Measurements from ENCODE around the gene GM2A.
A peak's percentile ranks its signal among the peaks of the same experiment; 100 is the strongest.

The GM2A gene

DNA sequence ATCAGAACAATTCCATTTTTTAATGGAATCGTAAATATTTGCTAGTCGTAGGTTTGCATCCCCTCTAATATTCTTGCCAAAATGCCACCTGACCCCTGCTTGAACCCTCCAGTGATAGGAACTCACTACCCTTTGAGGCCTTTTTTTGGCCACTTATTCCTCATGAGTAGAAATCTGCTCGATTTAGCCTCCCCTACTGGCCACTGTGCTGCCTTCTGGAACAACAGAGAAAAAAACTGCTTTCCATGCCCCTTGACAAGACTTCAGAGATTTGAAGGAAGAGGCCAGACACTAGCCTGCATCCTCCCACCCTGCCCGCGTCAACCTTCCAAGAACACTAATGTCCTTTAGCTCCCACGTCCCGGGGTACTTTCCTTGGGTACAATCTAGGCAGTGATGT, 33.2 kb upstream of the GM2A start:
- no peaks in the 10 kb centered on the region for H3K36me3 ChIP-seq (ENCODE audit: control insufficient read depth, low read depth, low read length)
- H3K27me3 ChIP-seq (ENCODE audit: control insufficient read depth, insufficient read depth, low read length), result peaks cover 13% of the 10 kb centered on the region
- H3K9me3 ChIP-seq (ENCODE audit: control insufficient read depth, low read depth, low read length), result no peaks in the 10 kb centered on the region
- no peak overlapping the region for H3K27ac ChIP-seq (ENCODE audit: low read length)
- H3K9ac ChIP-seq (ENCODE audit: low read length), result no peak overlapping the region
- no peaks in the 10 kb centered on the region for H3K4me1 ChIP-seq (ENCODE audit: control insufficient read depth, low read depth, low read length)
- no peak overlapping the region for H3K4me3 ChIP-seq (ENCODE audit: low read length)

DNA sequence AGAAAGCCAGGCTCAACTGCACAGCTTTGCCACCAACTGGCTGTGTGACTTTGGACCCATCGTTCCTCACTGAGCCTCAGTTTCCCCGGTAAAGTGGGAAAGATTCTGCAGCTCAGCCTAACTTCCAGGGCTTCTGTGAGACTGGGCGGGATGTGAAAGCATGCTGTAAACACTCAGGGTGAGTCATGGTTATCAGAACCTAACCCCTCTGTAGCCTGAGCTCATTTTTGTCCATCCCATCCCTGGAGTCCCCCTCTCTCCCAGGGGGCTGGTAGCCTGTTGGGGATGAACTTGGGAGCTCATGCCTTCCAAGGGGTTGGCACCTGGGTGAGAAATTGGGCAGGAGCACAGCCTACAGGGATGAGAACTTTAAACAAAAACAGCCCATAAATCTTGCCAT, 31.4 kb upstream of the GM2A start:
- H3K4me3 ChIP-seq (ENCODE audit: low read length), result no peak overlapping the region
- no peaks in the 10 kb centered on the region for H3K36me3 ChIP-seq (ENCODE audit: control insufficient read depth, low read depth, low read length)
- H3K9me3 ChIP-seq (ENCODE audit: control insufficient read depth, low read depth, low read length), result no peaks in the 10 kb centered on the region
- H3K27ac ChIP-seq (ENCODE audit: low read length), result no peak overlapping the region
- peaks cover 13% of the 10 kb centered on the region for H3K27me3 ChIP-seq (ENCODE audit: control insufficient read depth, insufficient read depth, low read length)
- peaks cover 9% of the 10 kb centered on the region for H3K4me1 ChIP-seq (ENCODE audit: control insufficient read depth, low read depth, low read length)
- no peak overlapping the region for H3K9ac ChIP-seq (ENCODE audit: low read length)

DNA sequence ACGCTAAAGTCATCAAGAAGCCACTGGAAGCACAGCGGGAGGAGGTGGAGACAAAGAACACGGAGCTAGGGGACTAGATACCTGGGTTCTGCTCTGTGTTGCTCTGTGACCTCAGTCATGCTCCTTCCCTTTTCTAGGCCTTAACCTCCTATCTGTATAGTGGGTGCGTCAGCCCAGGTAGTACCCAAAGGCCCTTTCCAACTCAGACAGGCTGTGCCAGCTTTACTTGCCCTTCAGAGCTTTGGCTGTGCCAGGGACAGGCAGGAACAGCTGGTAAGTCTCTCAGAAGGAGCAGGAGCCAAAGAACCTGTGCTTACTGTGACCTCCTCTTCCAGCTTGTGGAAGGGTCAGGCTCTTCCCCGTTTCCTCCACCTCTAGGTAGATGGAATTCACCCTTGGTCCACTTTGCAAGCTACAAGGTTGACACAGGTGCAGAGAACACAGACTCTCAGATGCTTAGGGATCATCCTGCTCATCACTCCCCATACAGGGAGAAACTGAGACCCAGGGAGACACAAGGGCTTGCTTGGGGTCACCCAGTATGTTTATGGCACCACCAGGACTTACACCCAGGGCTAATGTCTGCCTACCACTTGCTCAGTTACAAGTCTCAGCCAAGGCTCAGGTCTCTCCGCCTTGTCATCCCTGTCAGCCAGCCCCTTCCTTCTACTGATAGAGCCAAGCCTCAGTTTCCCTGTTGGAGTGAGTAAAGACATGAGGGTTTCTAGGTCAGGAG, 30.8 kb upstream of the GM2A start:
- Histone ChIP-seq H3K27me3 (ENCODE audit: control insufficient read depth, insufficient read depth, low read length) (peaks cover 13% of the 10 kb centered on the region), H3K4me1 (ENCODE audit: control insufficient read depth, low read depth, low read length) (peaks cover 9% of the 10 kb centered on the region), H3K9ac (ENCODE audit: low read length) (no peak overlapping the region), H3K4me3 (ENCODE audit: low read length) (no peak overlapping the region), H3K27ac (ENCODE audit: low read length) (no peak overlapping the region), H3K36me3 (ENCODE audit: control insufficient read depth, low read depth, low read length) (no peaks in the 10 kb centered on the region), H3K9me3 (ENCODE audit: control insufficient read depth, low read depth, low read length) (no peaks in the 10 kb centered on the region)

DNA sequence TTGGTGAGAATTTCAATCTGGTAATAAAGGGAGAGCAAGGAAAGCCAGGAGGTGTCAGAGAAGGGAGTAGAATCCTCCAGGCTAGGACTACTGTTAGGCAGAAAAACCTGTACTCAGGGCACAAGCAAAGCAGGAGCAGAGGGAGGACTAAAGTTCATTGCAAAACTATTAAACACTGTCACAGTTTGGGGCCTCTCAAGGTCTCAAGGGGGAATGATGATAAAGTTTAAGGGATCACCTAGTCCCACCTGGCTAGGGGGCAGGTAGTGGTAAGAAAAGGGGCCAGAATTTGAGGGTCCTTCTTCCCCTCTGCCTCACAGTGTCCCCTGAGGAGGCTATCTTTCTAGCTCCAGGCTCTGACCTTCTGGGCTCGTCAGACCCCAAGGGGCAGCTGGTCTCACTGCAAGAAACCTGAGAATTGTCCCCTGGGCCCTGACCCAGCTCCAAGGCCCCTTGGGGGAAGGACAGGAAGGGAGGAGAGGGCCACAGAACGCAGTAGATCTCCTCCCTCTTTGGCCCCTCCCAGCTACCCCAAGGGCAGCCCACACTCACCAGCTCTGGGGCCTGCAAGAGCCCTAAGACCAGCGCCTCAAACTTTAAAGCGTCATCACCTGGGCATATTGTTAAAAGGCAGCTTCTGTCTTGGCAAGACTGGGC, 30.1 kb upstream of the GM2A start:
- Histone ChIP-seq H3K27ac (ENCODE audit: low read length) (no peak overlapping the region), H3K27me3 (ENCODE audit: control insufficient read depth, insufficient read depth, low read length) (peaks cover 13% of the 10 kb centered on the region), H3K4me1 (ENCODE audit: control insufficient read depth, low read depth, low read length) (peaks cover 9% of the 10 kb centered on the region), H3K36me3 (ENCODE audit: control insufficient read depth, low read depth, low read length) (no peaks in the 10 kb centered on the region), H3K4me3 (ENCODE audit: low read length) (peak overlapping the region; percentile 82), H3K9me3 (ENCODE audit: control insufficient read depth, low read depth, low read length) (no peaks in the 10 kb centered on the region), H3K9ac (ENCODE audit: low read length) (peak overlapping the region; percentile 37)

DNA sequence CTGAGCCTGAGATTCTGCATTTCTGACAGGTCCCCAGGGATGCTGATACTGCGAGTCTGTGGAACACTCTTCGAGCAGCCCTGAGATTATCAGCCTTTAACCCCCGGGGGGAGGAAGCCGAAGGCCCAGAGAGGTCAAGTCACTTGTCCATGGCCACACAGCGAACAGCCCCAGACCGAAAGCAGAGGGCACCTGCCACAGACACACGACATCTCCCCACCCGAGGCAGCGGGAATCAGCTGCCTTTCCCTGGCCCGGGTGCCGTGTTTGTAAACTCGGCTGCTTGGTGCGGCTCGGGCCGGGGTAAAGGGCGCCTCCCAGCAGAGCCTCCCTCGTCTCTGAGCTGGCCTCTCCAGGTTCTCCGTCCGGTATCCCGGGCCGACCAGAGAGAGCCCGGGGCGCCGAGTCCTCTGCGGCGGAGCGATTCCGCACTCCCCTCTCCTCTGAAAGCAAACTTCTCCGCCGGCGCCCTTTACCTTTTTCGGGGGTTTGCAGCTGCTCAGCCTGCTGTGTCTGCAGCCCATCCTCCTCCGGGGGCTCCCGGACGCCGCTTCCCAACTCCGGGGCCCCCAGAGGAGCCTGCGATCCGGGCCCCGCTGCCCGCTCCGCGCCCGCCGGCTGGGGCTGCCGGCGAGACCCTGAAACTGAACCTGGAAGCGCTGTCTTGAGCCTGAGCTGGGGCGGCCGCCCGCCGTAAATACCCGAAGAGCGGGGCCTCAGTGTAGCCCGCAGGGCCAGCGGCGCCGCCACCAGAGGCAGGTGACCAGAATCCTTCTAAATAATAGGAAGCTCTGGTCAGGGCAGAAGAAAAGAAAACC, 29.3 kb upstream of the GM2A start, which contains the start of gene CCDC69:
Gene CCDC69 (minus strand): TSS at position 646 of the 818 bp plus-strand sequence. CDS start 122 bp downstream, at position 524.
- H3K27ac ChIP-seq (ENCODE audit: low read length), result no peak within 1 kb of the TSS

DNA sequence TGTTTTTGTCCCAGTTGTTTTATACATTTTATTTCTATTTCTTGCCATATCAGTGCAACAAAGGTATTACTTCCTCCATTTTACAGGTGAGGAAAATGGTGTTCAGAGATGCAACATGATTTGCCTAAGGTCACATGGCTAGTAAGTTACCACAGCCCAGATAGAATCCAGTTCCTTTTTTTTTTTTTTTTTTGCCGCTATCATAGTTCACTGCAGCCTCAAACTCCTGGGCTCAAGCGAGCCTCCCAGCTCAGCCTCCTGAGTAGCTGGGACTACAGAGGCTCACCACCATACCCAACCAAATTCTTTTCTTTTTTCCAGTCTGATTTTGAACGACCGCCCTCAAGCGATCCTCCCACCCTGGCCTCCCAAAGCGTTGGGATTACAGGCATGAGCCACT, 28.6 kb upstream of the GM2A start:
- H3K36me3 ChIP-seq (ENCODE audit: control insufficient read depth, low read depth, low read length), result no peaks in the 10 kb centered on the region
- H3K27ac ChIP-seq (ENCODE audit: low read length), result no peak overlapping the region
- H3K4me3 ChIP-seq (ENCODE audit: low read length), result peak overlapping the region; percentile 82

More for the DNA sequence above, 29.3 kb upstream of the GM2A start, which contains the start of gene CCDC69:
- Histone ChIP-seq H3K4me3 (ENCODE audit: low read length) (peak within 1 kb of the TSS; percentile 82), H3K4me1 (ENCODE audit: control insufficient read depth, low read depth, low read length) (peaks cover 9% of the 10 kb centered on the region), H3K27me3 (ENCODE audit: control insufficient read depth, insufficient read depth, low read length) (peaks cover 13% of the 10 kb centered on the region), H3K36me3 (ENCODE audit: control insufficient read depth, low read depth, low read length) (no peaks in the 10 kb centered on the region), H3K9me3 (ENCODE audit: control insufficient read depth, low read depth, low read length) (no peaks in the 10 kb centered on the region), H3K9ac (ENCODE audit: low read length) (peak within 1 kb of the TSS; percentile 37)

DNA sequence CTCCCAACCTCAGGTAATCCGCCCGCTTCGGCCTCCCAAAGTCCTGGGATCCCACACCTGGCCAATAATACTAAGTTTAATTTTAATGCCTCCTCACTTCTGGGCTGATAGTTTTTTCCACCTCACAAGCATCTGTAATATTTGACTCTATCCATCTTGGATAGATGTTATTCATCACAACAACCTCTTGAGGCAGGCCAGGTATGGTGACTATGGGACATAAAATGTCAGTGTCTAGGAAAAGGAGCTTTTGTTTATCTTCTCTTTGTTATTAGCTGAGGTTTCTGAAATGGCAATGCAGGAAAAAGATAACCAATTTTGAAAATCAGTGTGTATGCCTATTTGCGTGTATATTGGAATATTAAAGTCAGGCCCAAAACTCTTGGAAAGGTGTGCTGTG, 27.9 kb upstream of the GM2A start:
- no peak overlapping the region for H3K27ac ChIP-seq (ENCODE audit: low read length)
- H3K4me3 ChIP-seq (ENCODE audit: low read length), result no peak overlapping the region
- H3K36me3 ChIP-seq (ENCODE audit: control insufficient read depth, low read depth, low read length), result no peaks in the 10 kb centered on the region
- no peaks in the 10 kb centered on the region for H3K9me3 ChIP-seq (ENCODE audit: control insufficient read depth, low read depth, low read length)
- peaks cover 9% of the 10 kb centered on the region for H3K4me1 ChIP-seq (ENCODE audit: control insufficient read depth, low read depth, low read length)
- peaks cover 13% of the 10 kb centered on the region for H3K27me3 ChIP-seq (ENCODE audit: control insufficient read depth, insufficient read depth, low read length)
- no peak overlapping the region for H3K9ac ChIP-seq (ENCODE audit: low read length)

More for the DNA sequence above, 28.6 kb upstream of the GM2A start:
- Histone ChIP-seq H3K27me3 (ENCODE audit: control insufficient read depth, insufficient read depth, low read length) (peaks cover 13% of the 10 kb centered on the region), H3K9me3 (ENCODE audit: control insufficient read depth, low read depth, low read length) (no peaks in the 10 kb centered on the region), H3K9ac (ENCODE audit: low read length) (no peak overlapping the region), H3K4me1 (ENCODE audit: control insufficient read depth, low read depth, low read length) (peaks cover 9% of the 10 kb centered on the region)

DNA sequence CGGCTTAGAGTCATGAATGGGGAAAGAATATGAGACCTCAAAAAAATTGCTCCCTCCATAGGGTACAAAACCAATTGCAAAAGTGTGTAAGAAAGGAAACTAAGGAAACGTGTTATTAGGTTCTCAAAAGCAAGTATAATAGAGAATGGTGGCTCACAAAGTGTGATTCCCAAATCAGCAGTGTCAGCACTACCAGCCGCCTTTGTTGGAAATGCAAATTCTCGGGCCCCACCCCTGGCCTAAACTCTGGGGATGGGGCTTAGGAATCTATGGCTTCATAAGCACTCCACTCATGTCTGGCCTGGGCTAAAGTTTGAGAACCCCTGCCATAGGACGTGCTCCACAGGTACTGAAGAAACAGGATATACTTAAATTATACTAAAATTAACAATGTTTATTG, 27.5 kb upstream of the GM2A start:
- no peak overlapping the region for H3K4me3 ChIP-seq (ENCODE audit: low read length)
- no peak overlapping the region for H3K27ac ChIP-seq (ENCODE audit: low read length)
- no peaks in the 10 kb centered on the region for H3K9me3 ChIP-seq (ENCODE audit: control insufficient read depth, low read depth, low read length)
- H3K27me3 ChIP-seq (ENCODE audit: control insufficient read depth, insufficient read depth, low read length), result peaks cover 13% of the 10 kb centered on the region
- H3K9ac ChIP-seq (ENCODE audit: low read length), result no peak overlapping the region
- no peaks in the 10 kb centered on the region for H3K36me3 ChIP-seq (ENCODE audit: control insufficient read depth, low read depth, low read length)
- H3K4me1 ChIP-seq (ENCODE audit: control insufficient read depth, low read depth, low read length), result peaks cover 9% of the 10 kb centered on the region

DNA sequence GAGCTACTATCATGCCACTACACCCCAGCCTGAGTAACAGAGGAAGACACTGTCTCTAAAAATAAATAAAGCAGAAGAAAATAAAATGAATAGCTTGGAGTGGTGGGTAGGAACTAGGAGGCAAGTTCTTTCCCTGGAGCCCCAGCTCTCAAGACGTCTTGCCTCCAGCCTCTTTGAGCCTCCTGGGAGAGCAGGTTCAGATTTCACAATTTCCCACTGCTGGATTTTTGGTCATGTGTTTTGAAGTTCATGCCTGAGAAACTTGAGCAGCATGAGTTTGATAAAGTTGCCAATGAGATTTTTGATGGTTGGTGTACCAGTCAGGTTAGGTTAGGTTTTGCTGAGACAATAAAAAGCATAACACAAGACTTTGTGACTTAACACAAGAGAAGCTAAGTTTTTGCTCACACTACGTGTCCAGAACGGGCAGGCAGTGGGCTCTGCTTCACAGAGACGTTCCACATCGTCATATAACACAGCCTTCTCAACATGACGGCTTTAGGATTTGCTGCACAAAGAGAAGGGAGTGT, 25.0 kb upstream of the GM2A start:
- H3K4me1 ChIP-seq (ENCODE audit: control insufficient read depth, low read depth, low read length), result peaks cover 9% of the 10 kb centered on the region
- H3K27ac ChIP-seq (ENCODE audit: low read length), result no peak overlapping the region
- peaks cover 7% of the 10 kb centered on the region for H3K27me3 ChIP-seq (ENCODE audit: control insufficient read depth, insufficient read depth, low read length)
- no peaks in the 10 kb centered on the region for H3K36me3 ChIP-seq (ENCODE audit: control insufficient read depth, low read depth, low read length)
- no peaks in the 10 kb centered on the region for H3K9me3 ChIP-seq (ENCODE audit: control insufficient read depth, low read depth, low read length)
- H3K4me3 ChIP-seq (ENCODE audit: low read length), result no peak overlapping the region
- H3K9ac ChIP-seq (ENCODE audit: low read length), result no peak overlapping the region

DNA sequence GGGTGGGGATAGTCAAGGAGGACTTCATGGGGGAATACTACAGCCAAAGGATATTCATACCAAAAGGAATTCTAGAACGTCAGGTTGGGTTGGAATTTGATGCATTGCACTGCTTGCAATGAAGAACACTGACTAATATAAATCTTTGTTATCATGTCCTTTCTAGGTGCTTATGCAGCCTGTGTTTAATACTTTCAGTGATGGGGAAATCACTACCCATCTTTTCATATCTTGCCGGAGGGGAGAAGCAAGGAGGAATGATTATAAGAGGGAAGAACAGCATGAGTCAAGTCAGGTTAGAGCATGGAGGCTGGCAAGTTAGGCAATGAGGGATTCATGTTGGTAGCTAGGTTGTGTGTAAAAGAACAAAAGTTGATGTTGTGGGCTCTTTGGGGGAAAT, 24.0 kb upstream of the GM2A start:
- H3K27ac ChIP-seq (ENCODE audit: low read length), result no peak overlapping the region
- H3K27me3 ChIP-seq (ENCODE audit: control insufficient read depth, insufficient read depth, low read length), result no peaks in the 10 kb centered on the region
- no peaks in the 10 kb centered on the region for H3K9me3 ChIP-seq (ENCODE audit: control insufficient read depth, low read depth, low read length)
- H3K9ac ChIP-seq (ENCODE audit: low read length), result no peak overlapping the region
- no peaks in the 10 kb centered on the region for H3K36me3 ChIP-seq (ENCODE audit: control insufficient read depth, low read depth, low read length)
- no peak overlapping the region for H3K4me3 ChIP-seq (ENCODE audit: low read length)
- H3K4me1 ChIP-seq (ENCODE audit: control insufficient read depth, low read depth, low read length), result peaks cover 9% of the 10 kb centered on the region

DNA sequence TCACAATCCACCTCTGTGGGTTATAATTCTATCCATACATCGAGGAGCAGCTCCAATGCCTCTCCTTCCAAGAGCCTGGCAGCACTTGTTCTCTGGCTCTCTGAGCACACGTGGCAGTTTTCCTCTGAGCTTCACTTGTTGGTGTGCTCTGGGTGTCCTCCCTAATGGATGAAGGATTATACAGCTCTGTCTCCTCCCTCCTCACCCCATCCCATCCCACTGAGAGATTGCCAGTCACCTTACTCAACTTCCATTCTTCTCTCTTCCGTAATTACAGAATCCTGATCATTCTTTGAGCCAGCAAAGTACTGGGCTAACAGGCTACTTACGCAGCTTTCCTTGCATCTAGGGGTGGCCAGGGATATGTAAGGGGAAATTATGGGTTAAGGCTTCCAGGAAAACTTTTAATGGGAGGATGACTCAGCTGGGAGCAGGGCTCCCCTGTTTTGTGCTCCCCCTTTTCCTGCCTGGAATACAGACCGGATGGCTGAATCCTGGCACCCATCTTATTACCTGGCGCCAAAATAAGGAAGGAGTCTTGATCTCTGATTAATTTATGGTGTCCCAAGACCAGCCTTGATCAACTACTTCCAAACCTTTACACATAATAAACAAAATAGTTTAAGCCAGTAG, 22.8 kb upstream of the GM2A start:
- no peaks in the 10 kb centered on the region for H3K9me3 ChIP-seq (ENCODE audit: control insufficient read depth, low read depth, low read length)
- no peak overlapping the region for H3K4me3 ChIP-seq (ENCODE audit: low read length)
- H3K27me3 ChIP-seq (ENCODE audit: control insufficient read depth, insufficient read depth, low read length), result no peaks in the 10 kb centered on the region
- H3K36me3 ChIP-seq (ENCODE audit: control insufficient read depth, low read depth, low read length), result no peaks in the 10 kb centered on the region
- no peak overlapping the region for H3K9ac ChIP-seq (ENCODE audit: low read length)
- peaks cover 8% of the 10 kb centered on the region for H3K4me1 ChIP-seq (ENCODE audit: control insufficient read depth, low read depth, low read length)
- no peak overlapping the region for H3K27ac ChIP-seq (ENCODE audit: low read length)

Data from iPS-18a (cell line).